ENCODE data around the gene VASP.

DNA sequence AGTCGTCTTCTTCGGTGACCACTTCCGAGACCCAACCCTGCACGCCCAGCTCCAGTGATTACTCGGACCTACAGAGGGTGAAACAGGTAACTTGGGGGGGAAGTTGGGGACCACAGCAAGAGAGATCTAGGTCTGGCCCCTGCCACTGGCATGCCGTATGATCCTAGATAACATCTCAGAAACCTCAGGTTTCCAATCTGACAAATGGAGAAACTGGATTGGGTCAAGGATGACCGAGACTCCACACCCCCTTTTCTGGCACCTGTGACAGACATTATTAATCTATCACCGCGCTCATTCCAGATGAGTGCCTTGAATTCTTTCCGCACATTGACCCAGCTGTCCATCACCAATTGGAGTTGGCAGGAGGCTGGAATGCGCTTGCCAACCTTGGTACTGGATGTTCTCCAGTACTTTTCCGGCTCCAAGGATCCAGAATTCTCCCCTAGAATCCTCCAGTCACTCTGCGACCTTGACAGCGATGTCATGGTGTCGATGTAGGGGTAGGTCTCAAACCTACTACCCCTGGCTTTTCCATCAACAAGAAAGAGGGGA lies 17.4 kb downstream of the VASP start:
- no peak for TF ChIP-seq CTCF (IDR thresholded peaks at IDR 0.05)
- no peak for TF ChIP-seq POLR2A (IDR thresholded peaks at IDR 0.05)

All from right lobe of liver (tissue), 4 donors.